ENCODE measurements around the gene SMIM41. TPM values are rescaled to one million over a fixed set of nuclear protein-coding genes. Genes with fewer than 3 reads are reported as not detected.

The SMIM41 gene
- total RNA-seq, 1 donor from 2014 or later = 4.3 TPM

DNA sequence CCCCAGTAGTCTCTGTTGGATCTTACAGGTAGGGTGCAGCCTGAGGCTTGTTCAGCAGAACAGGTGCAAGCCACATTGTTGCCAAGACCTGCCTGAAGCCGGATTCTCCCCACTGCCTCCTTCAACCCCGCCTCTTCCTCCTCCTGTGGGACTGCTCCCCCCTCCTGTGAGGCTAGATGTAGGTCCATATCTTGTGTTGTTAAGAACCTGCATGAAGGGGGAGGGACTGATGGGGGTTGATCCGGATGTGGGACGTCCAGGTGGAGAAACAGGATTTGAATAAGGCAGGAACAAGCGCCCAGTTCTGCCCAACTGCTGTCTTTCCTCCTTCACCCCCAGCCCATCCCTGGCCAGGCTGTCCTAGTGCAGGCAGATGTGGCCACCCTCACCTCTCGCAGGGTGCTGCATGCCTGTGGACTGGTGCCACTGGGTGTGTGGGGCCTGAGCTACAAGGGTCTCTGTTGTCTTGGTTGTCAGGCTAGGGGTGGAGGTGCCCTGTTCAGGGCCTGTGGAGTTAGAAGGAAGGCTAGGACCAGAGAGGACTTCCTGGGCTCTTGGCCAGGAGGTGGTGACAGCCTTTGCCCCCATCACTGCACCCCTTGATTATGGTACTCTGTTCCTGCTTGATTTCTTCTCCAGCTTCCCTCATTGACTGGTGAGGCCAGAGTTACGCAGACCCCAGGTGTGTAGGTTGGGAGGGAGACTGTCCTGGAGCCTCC, 26.9 kb upstream of the SMIM41 start:
- Histone ChIP-seq H3K9me3 (no peaks in the 10 kb centered on the region), H3K27ac (peak overlapping the region; percentile 98), H3K4me1 (peaks cover 34% of the 10 kb centered on the region), H3K27me3 (ENCODE audit: low read depth) (no peaks in the 10 kb centered on the region), H3K4me3 (peak overlapping the region; percentile 58), H3K36me3 (peaks cover 35% of the 10 kb centered on the region)
- intact Hi-C loops (cut with DNase I) = no loop called here
- ATAC-seq (no peak), DNase-seq (no peak)
- TF ChIP-seq, protein P1, sequence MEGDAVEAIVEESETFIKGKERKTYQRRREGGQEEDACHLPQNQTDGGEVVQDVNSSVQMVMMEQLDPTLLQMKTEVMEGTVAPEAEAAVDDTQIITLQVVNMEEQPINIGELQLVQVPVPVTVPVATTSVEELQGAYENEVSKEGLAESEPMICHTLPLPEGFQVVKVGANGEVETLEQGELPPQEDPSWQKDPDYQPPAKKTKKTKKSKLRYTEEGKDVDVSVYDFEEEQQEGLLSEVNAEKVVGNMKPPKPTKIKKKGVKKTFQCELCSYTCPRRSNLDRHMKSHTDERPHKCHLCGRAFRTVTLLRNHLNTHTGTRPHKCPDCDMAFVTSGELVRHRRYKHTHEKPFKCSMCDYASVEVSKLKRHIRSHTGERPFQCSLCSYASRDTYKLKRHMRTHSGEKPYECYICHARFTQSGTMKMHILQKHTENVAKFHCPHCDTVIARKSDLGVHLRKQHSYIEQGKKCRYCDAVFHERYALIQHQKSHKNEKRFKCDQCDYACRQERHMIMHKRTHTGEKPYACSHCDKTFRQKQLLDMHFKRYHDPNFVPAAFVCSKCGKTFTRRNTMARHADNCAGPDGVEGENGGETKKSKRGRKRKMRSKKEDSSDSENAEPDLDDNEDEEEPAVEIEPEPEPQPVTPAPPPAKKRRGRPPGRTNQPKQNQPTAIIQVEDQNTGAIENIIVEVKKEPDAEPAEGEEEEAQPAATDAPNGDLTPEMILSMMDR (IDR thresholded peaks at IDR 0.05) = no peak

DNA sequence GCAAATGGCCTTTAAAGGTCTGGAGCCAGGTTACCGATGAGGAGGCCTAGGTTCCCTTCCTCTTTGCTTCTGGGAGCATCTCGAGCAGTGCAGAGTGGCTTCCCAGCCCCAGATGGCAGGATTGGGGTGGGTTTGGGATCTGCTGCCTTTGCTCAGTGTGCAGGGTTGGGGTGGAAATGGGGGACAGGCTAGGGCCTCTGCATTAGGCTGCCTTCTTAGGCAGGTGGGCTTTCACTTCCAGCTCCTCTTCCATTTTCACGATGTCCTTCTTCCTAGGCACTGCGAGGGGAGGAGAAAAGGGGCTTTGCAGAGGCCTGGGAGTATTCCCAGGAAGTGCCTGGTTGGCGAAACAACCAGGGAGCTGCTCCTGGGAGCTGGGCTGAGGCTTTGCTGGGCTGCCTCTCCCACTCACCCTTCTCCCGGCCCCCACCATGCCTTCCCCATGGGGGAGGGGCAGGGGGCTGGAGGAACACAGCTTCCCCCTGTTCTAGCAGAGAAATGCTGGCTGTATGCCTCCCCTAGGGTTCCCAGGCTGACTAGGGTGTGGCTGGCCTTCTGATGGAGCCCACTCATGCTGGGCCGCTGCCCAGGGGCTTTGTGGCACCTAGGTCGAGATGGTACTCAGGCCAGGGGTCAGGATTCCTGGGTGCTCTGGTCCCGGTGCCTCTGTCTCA, 25.8 kb upstream of the SMIM41 start:
- H3K36me3 ChIP-seq = peaks cover 46% of the 10 kb centered on the region
- no peak overlapping the region for H3K27ac ChIP-seq
- peaks cover 35% of the 10 kb centered on the region for H3K4me1 ChIP-seq
- ATAC-seq (no peak), DNase-seq (no peak)
- H3K4me3 ChIP-seq = peak overlapping the region; percentile 58
- TF ChIP-seq, protein P1 (IDR thresholded peaks at IDR 0.05) = no peak
- no peaks in the 10 kb centered on the region for H3K27me3 ChIP-seq (ENCODE audit: low read depth)
- no peaks in the 10 kb centered on the region for H3K9me3 ChIP-seq
- intact Hi-C loops (cut with DNase I) = no loop called here

DNA sequence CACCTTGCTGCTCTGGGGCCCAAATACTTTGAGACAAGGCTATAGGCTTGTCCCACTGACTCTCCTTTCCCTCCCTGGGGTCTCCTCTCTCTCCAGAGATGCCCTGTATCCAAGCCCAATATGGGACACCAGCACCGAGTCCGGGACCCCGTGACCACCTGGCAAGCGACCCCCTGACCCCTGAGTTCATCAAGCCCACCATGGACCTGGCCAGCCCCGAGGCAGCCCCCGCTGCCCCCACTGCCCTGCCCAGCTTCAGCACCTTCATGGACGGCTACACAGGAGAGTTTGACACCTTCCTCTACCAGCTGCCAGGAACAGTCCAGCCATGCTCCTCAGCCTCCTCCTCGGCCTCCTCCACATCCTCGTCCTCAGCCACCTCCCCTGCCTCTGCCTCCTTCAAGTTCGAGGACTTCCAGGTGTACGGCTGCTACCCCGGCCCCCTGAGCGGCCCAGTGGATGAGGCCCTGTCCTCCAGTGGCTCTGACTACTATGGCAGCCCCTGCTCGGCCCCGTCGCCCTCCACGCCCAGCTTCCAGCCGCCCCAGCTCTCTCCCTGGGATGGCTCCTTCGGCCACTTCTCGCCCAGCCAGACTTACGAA, 25.2 kb upstream of the SMIM41 start:
- Histone ChIP-seq H3K9me3 (no peaks in the 10 kb centered on the region), H3K36me3 (peaks cover 53% of the 10 kb centered on the region), H3K27me3 (ENCODE audit: low read depth) (no peaks in the 10 kb centered on the region), H3K27ac (no peak overlapping the region), H3K4me3 (no peak overlapping the region), H3K4me1 (peaks cover 36% of the 10 kb centered on the region)
- no peak for DNase-seq
- TF ChIP-seq, protein P1 (IDR thresholded peaks at IDR 0.05) = no peak
- ATAC-seq = no peak
- intact Hi-C loops (cut with DNase I) = no loop called here

DNA sequence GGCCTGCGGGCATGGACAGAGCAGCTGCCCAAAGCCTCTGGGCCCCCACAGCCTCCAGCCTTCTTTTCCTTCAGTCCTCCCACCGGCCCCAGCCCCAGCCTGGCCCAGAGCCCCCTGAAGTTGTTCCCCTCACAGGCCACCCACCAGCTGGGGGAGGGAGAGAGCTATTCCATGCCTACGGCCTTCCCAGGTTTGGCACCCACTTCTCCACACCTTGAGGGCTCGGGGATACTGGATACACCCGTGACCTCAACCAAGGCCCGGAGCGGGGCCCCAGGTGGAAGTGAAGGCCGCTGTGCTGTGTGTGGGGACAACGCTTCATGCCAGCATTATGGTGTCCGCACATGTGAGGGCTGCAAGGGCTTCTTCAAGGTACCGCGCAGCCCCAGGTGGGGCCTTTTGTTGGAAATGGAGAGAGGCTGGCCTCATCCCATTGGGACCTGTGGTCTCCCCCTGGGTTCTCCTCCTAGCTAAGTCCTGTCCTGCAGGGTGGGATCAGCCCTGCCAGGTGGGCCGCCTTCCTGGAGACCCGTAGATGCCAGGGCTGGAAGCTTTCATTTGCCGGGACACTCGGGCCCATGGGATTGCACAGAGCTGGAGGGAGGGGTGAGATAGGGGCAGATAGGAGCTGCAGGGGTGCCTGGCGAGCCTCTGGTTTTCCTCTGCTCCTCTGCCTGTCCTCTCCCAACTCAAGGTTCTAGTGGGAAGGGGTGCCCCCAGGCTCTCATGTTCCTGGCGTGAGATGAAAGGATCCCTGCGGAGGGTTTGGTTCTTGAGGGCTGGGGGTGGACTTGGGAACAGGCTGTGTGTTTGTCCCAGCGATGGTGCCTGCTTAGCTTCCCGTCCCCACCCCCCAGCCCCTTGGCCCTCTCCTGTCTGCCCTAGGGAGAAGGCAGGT, 24.4 kb upstream of the SMIM41 start:
- H3K27ac ChIP-seq = no peak overlapping the region
- H3K4me1 ChIP-seq = peaks cover 30% of the 10 kb centered on the region
- no peak for ATAC-seq
- peaks cover 57% of the 10 kb centered on the region for H3K36me3 ChIP-seq
- no peak for DNase-seq
- no peak overlapping the region for H3K4me3 ChIP-seq
- intact Hi-C loops (cut with DNase I) = no loop called here
- TF ChIP-seq, protein P1 (IDR thresholded peaks at IDR 0.05) = no peak
- H3K27me3 ChIP-seq (ENCODE audit: low read depth) = no peaks in the 10 kb centered on the region
- no peaks in the 10 kb centered on the region for H3K9me3 ChIP-seq

All from lower lobe of right lung (tissue), 2 donors.